ENCODE measurements around the gene IL36B. TPM values are rescaled to one million over a fixed set of nuclear protein-coding genes. Genes with fewer than 3 reads are reported as not detected.

The IL36B gene
- total RNA-seq, 1 donor from 2014 or later: not detected

GRCh38 chr2:113025737-113026136 lies 26.9 kb downstream of the IL36B start:
- TF ChIP-seq CTCF (conservative IDR thresholded peaks at IDR 0.05): no peak
- Mint-ChIP-seq H3K4me3 (no peak overlapping the region), H3K4me1 (no peaks in the 10 kb centered on the region)

GRCh38 chr2:113024764-113025163 lies 27.9 kb downstream of the IL36B start:
- TF ChIP-seq CTCF (conservative IDR thresholded peaks at IDR 0.05): no peak
- H3K4me3 Mint-ChIP-seq: no peak overlapping the region
- H3K36me3 Mint-ChIP-seq (ENCODE audit: low read depth): no peaks in the 10 kb centered on the region
- no peak for DNase-seq (ENCODE audit: low read depth, low spot score)
- H3K27me3 Mint-ChIP-seq (ENCODE audit: low read depth): peaks cover 71% of the 10 kb centered on the region
- no peak overlapping the region for H3K27ac Mint-ChIP-seq (ENCODE audit: unreplicated experiment)
- H3K9me3 Mint-ChIP-seq: peaks cover 1% of the 10 kb centered on the region
- H3K4me1 Mint-ChIP-seq: no peaks in the 10 kb centered on the region

More at GRCh38 chr2:113025737-113026136, 26.9 kb downstream of the IL36B start:
- H3K9me3 Mint-ChIP-seq: no peaks in the 10 kb centered on the region
- no peak overlapping the region for H3K27ac Mint-ChIP-seq (ENCODE audit: unreplicated experiment)
- H3K27me3 Mint-ChIP-seq (ENCODE audit: low read depth): peaks cover 78% of the 10 kb centered on the region
- no peak for DNase-seq (ENCODE audit: low read depth, low spot score)
- H3K36me3 Mint-ChIP-seq (ENCODE audit: low read depth): no peaks in the 10 kb centered on the region

GRCh38 chr2:113021312-113021711 lies 31.4 kb downstream of the IL36B start:
- TF ChIP-seq CTCF (conservative IDR thresholded peaks at IDR 0.05): no peak
- Mint-ChIP-seq H3K4me3 (no peak overlapping the region), H3K9me3 (peaks cover 11% of the 10 kb centered on the region), H3K27ac (ENCODE audit: unreplicated experiment) (no peak overlapping the region), H3K27me3 (ENCODE audit: low read depth) (peaks cover 63% of the 10 kb centered on the region), H3K4me1 (no peaks in the 10 kb centered on the region), H3K36me3 (ENCODE audit: low read depth) (peaks cover 2% of the 10 kb centered on the region)
- no peak for DNase-seq (ENCODE audit: low read depth, low spot score)

GRCh38 chr2:113018509-113018908 lies 34.2 kb downstream of the IL36B start:
- no peak overlapping the region for H3K27ac Mint-ChIP-seq (ENCODE audit: unreplicated experiment)
- TF ChIP-seq CTCF (conservative IDR thresholded peaks at IDR 0.05): no peak
- peaks cover 17% of the 10 kb centered on the region for H3K9me3 Mint-ChIP-seq
- H3K4me3 Mint-ChIP-seq: no peak overlapping the region
- peaks cover 4% of the 10 kb centered on the region for H3K36me3 Mint-ChIP-seq (ENCODE audit: low read depth)
- H3K4me1 Mint-ChIP-seq: no peaks in the 10 kb centered on the region
- peaks cover 41% of the 10 kb centered on the region for H3K27me3 Mint-ChIP-seq (ENCODE audit: low read depth)
- DNase-seq (ENCODE audit: low read depth, low spot score): no peak

- H3K27me3 Mint-ChIP-seq (ENCODE audit: low read depth): peaks cover 35% of the 10 kb centered on the region
- H3K9me3 Mint-ChIP-seq: peaks cover 25% of the 10 kb centered on the region
- H3K36me3 Mint-ChIP-seq (ENCODE audit: low read depth): peaks cover 4% of the 10 kb centered on the region
- H3K27ac Mint-ChIP-seq (ENCODE audit: unreplicated experiment): no peak overlapping the region
- peaks cover 8% of the 10 kb centered on the region for H3K4me1 Mint-ChIP-seq
- no peak overlapping the region for H3K4me3 Mint-ChIP-seq
- no peak for DNase-seq (ENCODE audit: low read depth, low spot score)
- TF ChIP-seq CTCF (conservative IDR thresholded peaks at IDR 0.05): no peak
These were observed 37.0 kb downstream of the IL36B start for GRCh38 chr2:113015655-113016054.

- H3K9me3 Mint-ChIP-seq: peaks cover 25% of the 10 kb centered on the region
- peaks cover 37% of the 10 kb centered on the region for H3K27me3 Mint-ChIP-seq (ENCODE audit: low read depth)
- peaks cover 4% of the 10 kb centered on the region for H3K36me3 Mint-ChIP-seq (ENCODE audit: low read depth)
- no peak for DNase-seq (ENCODE audit: low read depth, low spot score)
- peaks cover 8% of the 10 kb centered on the region for H3K4me1 Mint-ChIP-seq
- no peak overlapping the region for H3K27ac Mint-ChIP-seq (ENCODE audit: unreplicated experiment)
- H3K4me3 Mint-ChIP-seq: no peak overlapping the region
- TF ChIP-seq CTCF (conservative IDR thresholded peaks at IDR 0.05): no peak
These were observed 37.6 kb downstream of the IL36B start for GRCh38 chr2:113015042-113015441.

Measured in neural crest cell (in vitro differentiated cells).